ENCODE data around the gene FABP3.

DNA sequence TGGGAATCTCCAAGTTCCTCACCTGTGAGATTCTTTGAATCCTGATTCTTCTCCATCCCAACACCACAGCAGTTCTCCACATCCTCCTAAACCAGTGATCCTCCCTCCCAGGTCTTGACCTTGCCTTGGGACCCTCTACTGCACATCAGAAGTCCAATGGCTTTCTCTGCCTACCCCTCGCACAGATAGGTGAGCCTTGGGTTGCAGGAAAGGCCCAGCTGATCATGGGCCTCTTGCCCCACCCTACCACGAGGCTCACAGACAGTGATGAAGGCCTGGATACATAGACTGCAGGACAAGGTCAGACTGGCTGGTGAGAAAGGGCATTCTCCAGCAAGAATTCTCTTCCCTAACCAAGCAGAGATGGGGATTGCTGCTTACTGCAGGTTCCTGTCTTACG lies 825 bp downstream of the FABP3 start:
- TF ChIP-seq POLR2A (IDR thresholded peaks at IDR 0.05) (no peak), CTCF (IDR thresholded peaks at IDR 0.05 in 4 of 5, conservative IDR thresholded peaks at IDR 0.05 in 1 of 5) (no peak)
